SU-DHL-6 (cell line): Measurements from ENCODE around the gene SNX9.

Experiments used
- EZH2phosphoT487 ChIP-seq: fragments of 200-600 bp; sonication (generic), shearing (Covaris generic); conservative IDR thresholded peaks from 2 replicates; pipeline ENCODE4 v1.6.1; 2018; ENCODE audit warnings: mild to moderate bottlenecking, antibody characterized with exemption, low read length, moderate library complexity, mixed read lengths
- TF ChIP-seq, protein P1 (sequence below): fragments of 200-600 bp; sonication (generic); IDR thresholded peaks from one replicate; pipeline ENCODE4 v1.5.1; 2017; ENCODE audit warnings: antibody characterized with exemption, mild to moderate bottlenecking, low read length, moderate library complexity; ENCODE audit not compliant: insufficient read depth, poor library complexity, severe bottlenecking

DNA sequence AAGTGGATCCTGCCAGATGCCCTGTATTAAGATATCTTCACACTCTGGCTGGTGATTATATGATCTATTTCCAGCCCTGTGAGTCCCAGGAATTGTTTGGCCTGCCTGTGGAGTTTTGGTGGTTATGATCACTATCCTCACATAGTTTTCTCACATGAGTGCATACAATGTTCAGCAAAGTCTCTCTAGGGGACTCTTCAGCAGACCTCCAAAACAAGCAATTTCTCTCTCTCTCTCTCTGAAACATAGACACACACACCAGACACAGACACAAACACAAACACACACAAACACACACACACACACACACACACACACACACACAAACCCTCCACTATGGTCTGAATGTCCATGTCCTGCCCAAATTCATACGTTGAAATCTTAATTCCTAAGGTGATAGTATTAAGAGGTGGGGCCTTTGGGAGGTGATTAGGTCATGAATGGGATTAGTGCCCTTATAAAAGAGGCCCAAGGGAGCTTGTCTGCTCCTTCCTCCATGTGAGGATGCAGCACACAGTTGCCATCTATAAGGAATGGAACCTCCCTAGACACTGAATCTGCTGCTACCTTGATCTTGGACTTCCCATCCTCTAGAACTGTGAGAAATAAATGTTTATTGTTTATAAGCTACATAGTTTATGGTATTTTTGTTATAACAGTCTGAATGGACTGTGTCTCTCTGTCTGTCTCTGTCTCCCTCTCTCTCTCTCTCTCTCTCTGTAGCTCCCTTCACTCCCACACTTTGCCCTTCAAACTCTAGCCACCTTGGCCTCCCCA lies 136.6 kb downstream of the SNX9 start:
- TF ChIP-seq, protein P1, sequence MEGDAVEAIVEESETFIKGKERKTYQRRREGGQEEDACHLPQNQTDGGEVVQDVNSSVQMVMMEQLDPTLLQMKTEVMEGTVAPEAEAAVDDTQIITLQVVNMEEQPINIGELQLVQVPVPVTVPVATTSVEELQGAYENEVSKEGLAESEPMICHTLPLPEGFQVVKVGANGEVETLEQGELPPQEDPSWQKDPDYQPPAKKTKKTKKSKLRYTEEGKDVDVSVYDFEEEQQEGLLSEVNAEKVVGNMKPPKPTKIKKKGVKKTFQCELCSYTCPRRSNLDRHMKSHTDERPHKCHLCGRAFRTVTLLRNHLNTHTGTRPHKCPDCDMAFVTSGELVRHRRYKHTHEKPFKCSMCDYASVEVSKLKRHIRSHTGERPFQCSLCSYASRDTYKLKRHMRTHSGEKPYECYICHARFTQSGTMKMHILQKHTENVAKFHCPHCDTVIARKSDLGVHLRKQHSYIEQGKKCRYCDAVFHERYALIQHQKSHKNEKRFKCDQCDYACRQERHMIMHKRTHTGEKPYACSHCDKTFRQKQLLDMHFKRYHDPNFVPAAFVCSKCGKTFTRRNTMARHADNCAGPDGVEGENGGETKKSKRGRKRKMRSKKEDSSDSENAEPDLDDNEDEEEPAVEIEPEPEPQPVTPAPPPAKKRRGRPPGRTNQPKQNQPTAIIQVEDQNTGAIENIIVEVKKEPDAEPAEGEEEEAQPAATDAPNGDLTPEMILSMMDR = no peak
- no peak for TF ChIP-seq EZH2phosphoT487
